Mucosa of descending colon (tissue), 3 donors: Measurements from ENCODE around the gene FAM13A. TPM values are rescaled to one million over a fixed set of nuclear protein-coding genes. Genes with fewer than 3 reads are reported as not detected.

Experiments used
- ATAC-seq: fragments of 200-7000 bp; cut with Tn5 transposase; one replicate; pipeline ENCODE4 v1.9.1; 2020; ENCODE audit warnings: mild to moderate bottlenecking, moderate library complexity
- DNase-seq, 3 donors: peaks; one replicate each; pipeline ENCODE4 v3.0.0-alpha.2; 2020
- H3K36me3 ChIP-seq: fragments of 200-600 bp; one replicate; pipeline ENCODE4 v1.8.0; 2021; ENCODE audit warnings: low read depth, mild to moderate bottlenecking
- H3K4me1 ChIP-seq: fragments of 200-600 bp; one replicate; pipeline ENCODE4 v1.8.0; 2021; ENCODE audit warnings: low read depth, mild to moderate bottlenecking
- H3K4me3 ChIP-seq: fragments of 200-600 bp; one replicate; pipeline ENCODE4 v1.8.0; 2021; ENCODE audit warnings: mild to moderate bottlenecking
- H3K9me3 ChIP-seq: fragments of 200-600 bp; one replicate; pipeline ENCODE4 v1.8.0; 2021; ENCODE audit warnings: mild to moderate bottlenecking
- intact Hi-C, 2 donors: fragments of 100-400 bp; cut with DNase I in 1 of 2; cut with micrococcal nuclease in 1 of 2; formaldehyde crosslinking; loops; one replicate each; pipeline versions ENCODE4 v1.11.0 to v1.11.1; 2022; cut with DNase I, micrococcal nuclease
- total RNA-seq, 3 donors: library from RNA; stranded (reverse); fragmentation: NEBNext Ultra II Directional in 2 of 3; extraction: Animal tissue kit (Norgen Biotek cat#: 25700) in 2 of 3; gene quantifications; one replicate each; pipeline versions ENCODE4 v1.2.1 to v1.2.4, GENCODE V29; 2021 to 2023
- TF ChIP-seq, protein P1 (sequence below): fragments of 200-600 bp; IDR thresholded peaks from one replicate; pipeline ENCODE4 v1.8.0; 2022; ENCODE audit warnings: antibody characterized with exemption, mild to moderate bottlenecking
- donor health status: DM: no; HTN: no; CAD: no; lungs with moderate emphysema.
- donor health status: DM: no; HTN: no; CAD: no.
- donor health status: DM: no; HTN: yes; CAD: no.

FAM13A gene
- total RNA-seq, 3 donors from 2014 or later, result 41.6 to 60.1 (median 50.2) TPM

DNA sequence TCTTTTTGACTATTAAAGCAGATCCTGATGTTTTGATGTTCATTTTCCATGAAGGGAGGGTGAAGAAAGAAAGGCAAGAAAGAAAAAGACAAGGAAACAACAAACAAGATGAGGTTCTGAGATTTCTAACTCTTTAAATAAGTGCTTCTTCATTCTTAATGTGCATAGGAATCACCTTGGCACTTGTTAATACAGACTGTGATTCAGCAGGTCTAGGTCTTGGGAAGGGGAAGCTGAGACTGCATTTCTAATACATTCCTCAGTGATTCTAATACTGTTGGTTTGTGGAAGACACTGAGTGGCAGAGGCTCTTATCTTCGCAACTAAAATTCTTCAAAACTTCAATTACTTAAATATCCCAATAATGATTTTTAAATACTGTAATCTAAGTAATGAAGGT is 264.2 kb downstream of the FAM13A start:
- intact Hi-C loops, result no loop called here
- Histone ChIP-seq H3K4me1 (no peaks in the 10 kb centered on the region), H3K36me3 (no peaks in the 10 kb centered on the region), H3K9me3 (no peaks in the 10 kb centered on the region), H3K4me3 (no peak overlapping the region)
- TF ChIP-seq, protein P1, sequence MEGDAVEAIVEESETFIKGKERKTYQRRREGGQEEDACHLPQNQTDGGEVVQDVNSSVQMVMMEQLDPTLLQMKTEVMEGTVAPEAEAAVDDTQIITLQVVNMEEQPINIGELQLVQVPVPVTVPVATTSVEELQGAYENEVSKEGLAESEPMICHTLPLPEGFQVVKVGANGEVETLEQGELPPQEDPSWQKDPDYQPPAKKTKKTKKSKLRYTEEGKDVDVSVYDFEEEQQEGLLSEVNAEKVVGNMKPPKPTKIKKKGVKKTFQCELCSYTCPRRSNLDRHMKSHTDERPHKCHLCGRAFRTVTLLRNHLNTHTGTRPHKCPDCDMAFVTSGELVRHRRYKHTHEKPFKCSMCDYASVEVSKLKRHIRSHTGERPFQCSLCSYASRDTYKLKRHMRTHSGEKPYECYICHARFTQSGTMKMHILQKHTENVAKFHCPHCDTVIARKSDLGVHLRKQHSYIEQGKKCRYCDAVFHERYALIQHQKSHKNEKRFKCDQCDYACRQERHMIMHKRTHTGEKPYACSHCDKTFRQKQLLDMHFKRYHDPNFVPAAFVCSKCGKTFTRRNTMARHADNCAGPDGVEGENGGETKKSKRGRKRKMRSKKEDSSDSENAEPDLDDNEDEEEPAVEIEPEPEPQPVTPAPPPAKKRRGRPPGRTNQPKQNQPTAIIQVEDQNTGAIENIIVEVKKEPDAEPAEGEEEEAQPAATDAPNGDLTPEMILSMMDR, result no peak
- ATAC-seq (no peak), DNase-seq (no peak)

DNA sequence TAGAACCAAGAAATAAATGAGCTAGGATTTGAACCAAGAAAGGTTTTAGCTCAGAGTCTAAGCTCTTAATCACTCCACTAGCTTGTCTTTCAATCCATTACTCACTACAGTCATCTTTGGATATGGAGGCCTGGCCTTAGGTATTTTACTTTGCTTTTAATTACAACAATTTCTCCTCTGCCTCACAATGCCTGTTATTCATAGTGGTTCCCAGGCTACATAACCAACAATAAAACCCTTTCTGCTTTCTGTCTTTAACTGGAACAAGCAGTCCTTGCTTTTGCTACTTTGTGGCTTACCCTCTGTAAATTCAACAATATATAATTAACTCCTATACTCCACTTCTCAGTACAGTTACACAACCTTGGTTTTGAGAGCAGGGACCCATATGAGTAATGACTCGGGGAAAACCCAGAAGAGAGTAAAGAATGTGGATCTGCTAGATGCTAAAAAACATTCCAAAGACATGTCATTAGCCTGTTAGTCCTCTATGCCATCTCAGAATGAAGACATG is 264.7 kb downstream of the FAM13A start:
- H3K4me1 ChIP-seq, result no peaks in the 10 kb centered on the region
- no peak for DNase-seq
- H3K9me3 ChIP-seq, result no peaks in the 10 kb centered on the region
- peak; percentile 34 for ATAC-seq
- H3K36me3 ChIP-seq, result no peaks in the 10 kb centered on the region
- H3K4me3 ChIP-seq, result no peak overlapping the region
- TF ChIP-seq, protein P1, result no peak
- intact Hi-C loops, result no loop called here

DNA sequence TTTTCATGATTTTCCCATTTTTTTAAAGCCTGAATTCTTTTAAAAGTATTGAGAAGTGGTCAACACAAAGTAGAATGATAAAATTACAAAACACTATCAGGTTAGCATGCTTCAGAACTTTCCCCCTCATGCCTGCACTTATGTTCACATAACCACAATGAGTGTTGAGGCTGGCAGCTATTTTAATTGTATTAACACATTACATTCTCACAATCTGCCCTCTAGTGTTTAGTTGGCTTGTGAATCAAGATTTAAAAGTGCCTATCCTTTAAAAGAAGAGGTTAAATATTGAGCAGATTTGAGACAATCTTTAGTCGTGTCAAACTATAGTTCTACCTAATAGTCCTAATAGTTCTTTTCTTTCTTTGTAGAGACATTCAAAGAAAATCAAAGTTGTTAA is 265.7 kb downstream of the FAM13A start:
- H3K4me1 ChIP-seq, result no peaks in the 10 kb centered on the region
- H3K9me3 ChIP-seq, result no peaks in the 10 kb centered on the region
- DNase-seq, result no peak
- no peak overlapping the region for H3K4me3 ChIP-seq
- H3K36me3 ChIP-seq, result no peaks in the 10 kb centered on the region
- intact Hi-C loops, result no loop called here
- TF ChIP-seq, protein P1, result no peak
- no peak for ATAC-seq

DNA sequence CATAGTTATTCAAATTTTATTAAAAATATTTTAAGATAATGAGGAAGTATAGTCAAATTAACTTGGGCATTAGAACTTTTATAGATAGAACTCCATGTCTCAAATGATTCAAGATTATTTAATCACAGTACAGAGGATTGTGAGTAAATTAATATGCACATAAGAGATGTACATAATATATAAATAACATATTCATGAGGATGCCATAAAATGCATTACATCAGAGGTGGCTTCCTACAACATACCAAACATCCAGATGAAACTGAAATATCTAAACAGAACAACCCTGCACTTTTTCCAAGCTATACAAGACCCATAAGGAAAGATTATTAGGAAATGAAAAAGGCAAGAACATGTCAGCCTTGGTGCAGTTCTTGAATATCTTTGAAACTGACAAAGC is 268.1 kb downstream of the FAM13A start:
- DNase-seq, result no peak
- no peak for ATAC-seq
- Histone ChIP-seq H3K4me1 (no peaks in the 10 kb centered on the region), H3K36me3 (no peaks in the 10 kb centered on the region), H3K9me3 (no peaks in the 10 kb centered on the region), H3K4me3 (no peak overlapping the region)
- intact Hi-C loops, result no loop called here
- TF ChIP-seq, protein P1, result no peak

DNA sequence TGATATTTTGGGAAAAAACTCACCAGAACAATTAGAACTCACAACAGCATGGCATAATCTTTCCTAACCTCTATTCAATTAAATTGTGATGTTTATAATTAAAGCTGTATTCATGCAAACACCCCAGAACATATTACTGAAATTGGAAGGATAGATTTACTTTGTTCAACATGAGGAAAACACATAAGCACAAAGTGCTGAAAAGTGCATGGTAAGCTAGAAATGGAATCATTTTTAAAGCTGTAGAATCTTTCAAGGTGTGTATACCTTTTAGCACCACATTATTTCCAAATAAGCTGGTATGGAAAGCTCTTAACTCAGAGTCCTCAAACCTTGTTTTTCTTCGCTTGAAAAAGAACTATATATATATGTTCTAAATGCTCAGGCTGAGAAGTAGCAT is 268.6 kb downstream of the FAM13A start:
- H3K4me3 ChIP-seq, result no peak overlapping the region
- H3K36me3 ChIP-seq, result no peaks in the 10 kb centered on the region
- intact Hi-C loops, result no loop called here
- no peaks in the 10 kb centered on the region for H3K9me3 ChIP-seq
- ATAC-seq (no peak), DNase-seq (no peak)
- no peaks in the 10 kb centered on the region for H3K4me1 ChIP-seq
- TF ChIP-seq, protein P1, result no peak

DNA sequence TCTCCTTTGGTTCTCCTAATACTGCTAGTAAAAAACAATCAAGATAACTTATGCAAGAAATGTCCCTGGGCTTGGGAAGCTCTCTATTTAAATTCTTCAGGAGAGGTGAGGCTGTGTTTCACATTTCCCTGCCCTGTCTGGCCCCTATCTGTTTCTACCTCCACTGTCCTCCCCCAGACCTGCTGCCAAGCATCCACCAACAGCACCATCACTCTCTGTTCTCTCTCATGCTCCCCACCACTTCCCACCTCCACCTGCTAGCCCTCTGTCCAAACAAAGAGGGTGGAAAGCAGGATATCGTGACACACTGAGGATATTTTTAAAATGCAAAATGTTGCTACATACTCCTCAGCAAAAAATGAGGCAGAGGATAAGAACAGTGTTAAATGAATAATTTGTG is 271.0 kb downstream of the FAM13A start:
- Histone ChIP-seq H3K4me1 (no peaks in the 10 kb centered on the region), H3K9me3 (no peaks in the 10 kb centered on the region), H3K36me3 (no peaks in the 10 kb centered on the region), H3K4me3 (no peak overlapping the region)
- TF ChIP-seq, protein P1, result no peak
- no peak for DNase-seq
- intact Hi-C loops, result no loop called here
- ATAC-seq, result no peak
